ENCODE results near the gene ALOX15B.

DNA sequence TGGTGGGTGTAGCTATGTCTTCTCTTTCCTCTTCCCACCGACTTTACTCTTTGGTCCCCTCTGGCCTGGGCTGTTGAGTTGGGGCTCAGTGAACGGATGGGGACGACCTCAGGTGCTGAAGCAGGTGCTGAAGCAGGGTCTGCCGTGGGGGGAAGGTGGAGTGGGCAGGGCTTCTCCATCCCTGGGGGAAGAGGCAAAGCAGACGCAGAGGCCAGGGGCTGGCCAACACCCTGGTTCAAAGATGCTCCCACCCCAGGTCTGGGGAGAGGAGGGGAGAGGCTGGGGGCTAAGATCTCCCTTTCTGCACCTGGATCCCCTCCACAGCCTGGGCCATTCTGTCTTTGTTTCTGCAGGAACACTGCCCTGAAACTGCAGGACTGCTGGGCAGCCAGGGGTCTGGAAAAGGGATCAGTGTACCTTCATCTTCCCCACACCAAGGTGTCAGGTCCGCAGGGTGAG, 25.7 kb downstream of the ALOX15B start:
- TF ChIP-seq, protein P1, sequence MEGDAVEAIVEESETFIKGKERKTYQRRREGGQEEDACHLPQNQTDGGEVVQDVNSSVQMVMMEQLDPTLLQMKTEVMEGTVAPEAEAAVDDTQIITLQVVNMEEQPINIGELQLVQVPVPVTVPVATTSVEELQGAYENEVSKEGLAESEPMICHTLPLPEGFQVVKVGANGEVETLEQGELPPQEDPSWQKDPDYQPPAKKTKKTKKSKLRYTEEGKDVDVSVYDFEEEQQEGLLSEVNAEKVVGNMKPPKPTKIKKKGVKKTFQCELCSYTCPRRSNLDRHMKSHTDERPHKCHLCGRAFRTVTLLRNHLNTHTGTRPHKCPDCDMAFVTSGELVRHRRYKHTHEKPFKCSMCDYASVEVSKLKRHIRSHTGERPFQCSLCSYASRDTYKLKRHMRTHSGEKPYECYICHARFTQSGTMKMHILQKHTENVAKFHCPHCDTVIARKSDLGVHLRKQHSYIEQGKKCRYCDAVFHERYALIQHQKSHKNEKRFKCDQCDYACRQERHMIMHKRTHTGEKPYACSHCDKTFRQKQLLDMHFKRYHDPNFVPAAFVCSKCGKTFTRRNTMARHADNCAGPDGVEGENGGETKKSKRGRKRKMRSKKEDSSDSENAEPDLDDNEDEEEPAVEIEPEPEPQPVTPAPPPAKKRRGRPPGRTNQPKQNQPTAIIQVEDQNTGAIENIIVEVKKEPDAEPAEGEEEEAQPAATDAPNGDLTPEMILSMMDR (conservative IDR thresholded peaks at IDR 0.05; ENCODE audit: low read length): no peak
- no peak for TF ChIP-seq EZH2phosphoT487 (IDR thresholded peaks at IDR 0.05; ENCODE audit: borderline replicate concordance)

Data from Loucy (cell line).